ENCODE data around the gene PAK1. TPM values are rescaled to one million over a fixed set of nuclear protein-coding genes. Genes with fewer than 3 reads are reported as not detected.
"Not testable (repeated sequence)": the region's sequence is repeated elsewhere in the genome, so short reads cannot be mapped to it uniquely, and the experiment has no call there.

Gene PAK1
- total RNA-seq, 2 experiments from 2014 or later = 66.1 to 75.5 TPM

- not testable (repeated sequence) for ATAC-seq; H3K27ac Mint-ChIP-seq; H3K4me3 Mint-ChIP-seq; H3K27me3 Mint-ChIP-seq; H3K9me3 Mint-ChIP-seq (ENCODE audit: low read depth); DNase-seq
- H3K4me1 Mint-ChIP-seq = peaks cover 11% of the 10 kb centered on the region
- H3K36me3 Mint-ChIP-seq = peaks cover 34% of the 10 kb centered on the region
- CTCF ChIA-PET = interaction anchor here (0.7 kb wide), 1 partner anchor 995 kb away, joined by 3 read pairs; no protein-coding TSS in a partner anchor
Measured at GRCh38 chr11:77383349-77383748, 90.5 kb downstream of the PAK1 start.

- Mint-ChIP-seq H3K4me3 (no peak overlapping the region), H3K4me1 (peaks cover 11% of the 10 kb centered on the region), H3K36me3 (peaks cover 39% of the 10 kb centered on the region), H3K9me3 (ENCODE audit: low read depth) (no peaks in the 10 kb centered on the region), H3K27ac (no peak overlapping the region), H3K27me3 (no peaks in the 10 kb centered on the region)
- no peak for DNase-seq
- CTCF ChIA-PET = no interaction called here
- ATAC-seq = no peak
Measured at GRCh38 chr11:77381729-77382665, 91.9 kb downstream of the PAK1 start.

GRCh38 chr11:77379934-77380333, 94.0 kb downstream of the PAK1 start:
- H3K27ac Mint-ChIP-seq = no peak overlapping the region
- no peak overlapping the region for H3K4me3 Mint-ChIP-seq
- no peaks in the 10 kb centered on the region for H3K9me3 Mint-ChIP-seq (ENCODE audit: low read depth)
- H3K27me3 Mint-ChIP-seq = no peaks in the 10 kb centered on the region
- peaks cover 48% of the 10 kb centered on the region for H3K36me3 Mint-ChIP-seq
- peaks cover 11% of the 10 kb centered on the region for H3K4me1 Mint-ChIP-seq
- no peak for ATAC-seq
- CTCF ChIA-PET = interaction anchor here (1.0 kb wide), 1 partner anchor 14 kb away, joined by 3 read pairs; no protein-coding TSS in a partner anchor
- DNase-seq = no peak

GRCh38 chr11:77379253-77379652, 94.6 kb downstream of the PAK1 start:
- Mint-ChIP-seq H3K36me3 (peaks cover 45% of the 10 kb centered on the region), H3K4me1 (peaks cover 11% of the 10 kb centered on the region), H3K4me3 (no peak overlapping the region), H3K27ac (no peak overlapping the region), H3K9me3 (ENCODE audit: low read depth) (no peaks in the 10 kb centered on the region), H3K27me3 (no peaks in the 10 kb centered on the region)
- CTCF ChIA-PET = no interaction called here
- ATAC-seq (no peak), DNase-seq (no peak)

GRCh38 chr11:77377734-77378133, 96.2 kb downstream of the PAK1 start:
- Mint-ChIP-seq H3K27ac (no peak overlapping the region), H3K36me3 (peaks cover 44% of the 10 kb centered on the region), H3K4me1 (peaks cover 11% of the 10 kb centered on the region), H3K4me3 (no peak overlapping the region), H3K9me3 (ENCODE audit: low read depth) (no peaks in the 10 kb centered on the region), H3K27me3 (no peaks in the 10 kb centered on the region)
- DNase-seq (no peak), ATAC-seq (no peak)
- CTCF ChIA-PET = no interaction called here

GRCh38 chr11:77375107-77375506, 98.8 kb downstream of the PAK1 start:
- no peaks in the 10 kb centered on the region for H3K27me3 Mint-ChIP-seq
- ATAC-seq (no peak), DNase-seq (no peak)
- no peak overlapping the region for H3K4me3 Mint-ChIP-seq
- H3K36me3 Mint-ChIP-seq = peaks cover 54% of the 10 kb centered on the region
- no peaks in the 10 kb centered on the region for H3K9me3 Mint-ChIP-seq (ENCODE audit: low read depth)
- CTCF ChIA-PET = interaction anchor here (1.0 kb wide), 1 partner anchor 171 kb away, joined by 4 read pairs; no protein-coding TSS in a partner anchor
- no peaks in the 10 kb centered on the region for H3K4me1 Mint-ChIP-seq
- no peak overlapping the region for H3K27ac Mint-ChIP-seq

GRCh38 chr11:77374611-77375031, 99.3 kb downstream of the PAK1 start:
- Mint-ChIP-seq H3K4me1 (no peaks in the 10 kb centered on the region), H3K9me3 (ENCODE audit: low read depth) (no peaks in the 10 kb centered on the region), H3K27me3 (no peaks in the 10 kb centered on the region), H3K36me3 (peaks cover 53% of the 10 kb centered on the region), H3K27ac (no peak overlapping the region), H3K4me3 (no peak overlapping the region)
- DNase-seq (no peak), ATAC-seq (no peak)
- CTCF ChIA-PET = interaction anchor here (1.0 kb wide), 1 partner anchor 171 kb away, joined by 4 read pairs; no protein-coding TSS in a partner anchor

- no peak overlapping the region for H3K4me3 Mint-ChIP-seq
- CTCF ChIA-PET = no interaction called here
- no peak overlapping the region for H3K27ac Mint-ChIP-seq
Measured at GRCh38 chr11:77374108-77374507, 99.8 kb downstream of the PAK1 start.

GRCh38 chr11:77372726-77373125, 101.2 kb downstream of the PAK1 start:
- CTCF ChIA-PET = no interaction called here
- ATAC-seq = no peak

More at GRCh38 chr11:77374108-77374507, 99.8 kb downstream of the PAK1 start:
- ATAC-seq (no peak), DNase-seq (no peak)
- H3K27me3 Mint-ChIP-seq = no peaks in the 10 kb centered on the region
- no peaks in the 10 kb centered on the region for H3K9me3 Mint-ChIP-seq (ENCODE audit: low read depth)
- peaks cover 48% of the 10 kb centered on the region for H3K36me3 Mint-ChIP-seq
- H3K4me1 Mint-ChIP-seq = no peaks in the 10 kb centered on the region

GRCh38 chr11:77371646-77372045, 102.2 kb downstream of the PAK1 start:
- Mint-ChIP-seq H3K4me1 (no peaks in the 10 kb centered on the region), H3K36me3 (peaks cover 38% of the 10 kb centered on the region), H3K27me3 (no peaks in the 10 kb centered on the region), H3K27ac (no peak overlapping the region), H3K9me3 (ENCODE audit: low read depth) (no peaks in the 10 kb centered on the region), H3K4me3 (no peak overlapping the region)
- ATAC-seq (no peak), DNase-seq (no peak)
- CTCF ChIA-PET = no interaction called here

More at GRCh38 chr11:77372726-77373125, 101.2 kb downstream of the PAK1 start:
- no peak for DNase-seq
- H3K36me3 Mint-ChIP-seq = peaks cover 39% of the 10 kb centered on the region
- H3K27ac Mint-ChIP-seq = no peak overlapping the region
- no peaks in the 10 kb centered on the region for H3K27me3 Mint-ChIP-seq
- no peak overlapping the region for H3K4me3 Mint-ChIP-seq
- H3K9me3 Mint-ChIP-seq (ENCODE audit: low read depth) = no peaks in the 10 kb centered on the region
- H3K4me1 Mint-ChIP-seq = no peaks in the 10 kb centered on the region

GRCh38 chr11:77370217-77370616, 103.7 kb downstream of the PAK1 start:
- DNase-seq (no peak), ATAC-seq (no peak)
- Mint-ChIP-seq H3K4me1 (no peaks in the 10 kb centered on the region), H3K9me3 (ENCODE audit: low read depth) (peaks cover 6% of the 10 kb centered on the region), H3K4me3 (no peak overlapping the region), H3K36me3 (peaks cover 42% of the 10 kb centered on the region), H3K27ac (no peak overlapping the region), H3K27me3 (no peaks in the 10 kb centered on the region)
- CTCF ChIA-PET = no interaction called here

GRCh38 chr11:77361184-77361583, 112.7 kb downstream of the PAK1 start:
- ATAC-seq (no peak), DNase-seq (no peak)
- no peaks in the 10 kb centered on the region for H3K4me1 Mint-ChIP-seq
- peaks cover 39% of the 10 kb centered on the region for H3K36me3 Mint-ChIP-seq
- no peaks in the 10 kb centered on the region for H3K27me3 Mint-ChIP-seq
- no peak overlapping the region for H3K4me3 Mint-ChIP-seq
- H3K27ac Mint-ChIP-seq = no peak overlapping the region
- CTCF ChIA-PET = no interaction called here
- peaks cover 3% of the 10 kb centered on the region for H3K9me3 Mint-ChIP-seq (ENCODE audit: low read depth)

- ATAC-seq (no peak), DNase-seq (no peak)
- CTCF ChIA-PET = no interaction called here
- H3K4me1 Mint-ChIP-seq = no peaks in the 10 kb centered on the region
- H3K27me3 Mint-ChIP-seq = no peaks in the 10 kb centered on the region
- no peaks in the 10 kb centered on the region for H3K9me3 Mint-ChIP-seq (ENCODE audit: low read depth)
- H3K27ac Mint-ChIP-seq = no peak overlapping the region
- H3K4me3 Mint-ChIP-seq = no peak overlapping the region
- H3K36me3 Mint-ChIP-seq = peaks cover 33% of the 10 kb centered on the region
Measured at GRCh38 chr11:77359481-77359880, 114.4 kb downstream of the PAK1 start.

- Mint-ChIP-seq H3K9me3 (ENCODE audit: low read depth) (no peaks in the 10 kb centered on the region), H3K4me3 (no peak overlapping the region), H3K4me1 (no peaks in the 10 kb centered on the region), H3K27me3 (no peaks in the 10 kb centered on the region), H3K27ac (no peak overlapping the region), H3K36me3 (peaks cover 19% of the 10 kb centered on the region)
- ATAC-seq (no peak), DNase-seq (no peak)
- CTCF ChIA-PET = no interaction called here
Measured at GRCh38 chr11:77353131-77353530, 120.8 kb downstream of the PAK1 start.

Measured in activated CD8-positive, alpha-beta memory T cell treated with anti-CD3 and anti-CD28 coated beads, Interleukin-2, amount 10 ng/mL, durations not matched to agents 7 days and 5 days (primary cell).